HepG2 (cell line): ENCODE results near the gene OR10A3. TPM values are rescaled to one million over a fixed set of nuclear protein-coding genes. Genes with fewer than 3 reads are reported as not detected.

Source experiments
- ATAC-seq: fragments of 200-7000 bp; cut with Tn5 transposase; 3 replicates; pipeline ENCODE4 v1.9.1; 2020; ENCODE audit warnings: mild to moderate bottlenecking, moderate library complexity
- BruUV-seq: library from RNA; stranded (reverse); fragments of 400-500 nt; replicated peaks from 2 replicates; lab custom pipeline; 2021; lab: Mats Ljungman, UMichigan
- CTCF ChIA-PET: fragments of 300-600 bp; formaldehyde crosslinking; extraction: SDS; loops from one replicate; lab custom pipeline; 2021; ENCODE audit warnings: low total read pairs, inconsistent platforms, low intra/inter-chr PET ratio; lab: Yijun Ruan, JAX
- POLR2A ChIA-PET: fragments of 350-600 bp; sonication (Branson Sonifier 250); formaldehyde crosslinking; loops from one replicate; lab custom pipeline; 2020; ENCODE audit warnings: antibody characterized with exemption, inconsistent platforms; lab: Yijun Ruan, JAX
- DNase-seq: peaks from one replicate; pipeline ENCODE4 v3.0.0-alpha.2; 2015; ENCODE audit warnings: low spot score
- FAIRE-seq: peaks from 3 replicates; lab custom pipeline; 2011; peaks lifted over from hg19 to GRCh38; lab: Jason Lieb, UNC
- H2AFZ ChIP-seq: one replicate; pipeline ENCODE4 v1.6.1; 2011; ENCODE audit warnings: low read length, inconsistent platforms
- H3K27ac ChIP-seq: fragments of 300-600 bp; 3 replicates; pipeline ENCODE4 v1.8.0; 2011; ENCODE audit warnings: mixed run types, mild to moderate bottlenecking, mixed read lengths, low read length, inconsistent platforms; ENCODE audit not compliant: insufficient read depth; ENCODE audit errors: extremely low read length
- H3K27me3 ChIP-seq, 2 experiments: fragments of 200-600 bp in 1 of 2; 2 replicates in 1 of 2; 3 replicates in 1 of 2; pipeline versions ENCODE4 v1.6.0 to v1.8.0; 2011; ENCODE audit warnings: low read length in 2 of 2, mild to moderate bottlenecking in 2 of 2, moderate library complexity in 2 of 2, inconsistent platforms in 1 of 2; ENCODE audit not compliant: insufficient read depth in 2 of 2, control insufficient read depth in 1 of 2
- H3K36me3 ChIP-seq, 2 experiments: fragments of 200-600 bp in 1 of 2; replicated peaks in 1 of 2; 2 replicates in 1 of 2; 3 replicates in 1 of 2; pipeline versions ENCODE4 v1.5.1 to v1.8.0; 2011; ENCODE audit warnings: low read length in 2 of 2, inconsistent platforms in 1 of 2; ENCODE audit not compliant: insufficient read depth in 2 of 2, control insufficient read depth in 1 of 2
- H3K4me1 ChIP-seq: 2 replicates; pipeline ENCODE4 v1.5.1; 2012; ENCODE audit warnings: low read length, inconsistent platforms; ENCODE audit not compliant: insufficient read depth
- H3K4me2 ChIP-seq: 2 replicates; pipeline ENCODE4 v1.6.0; 2011; ENCODE audit warnings: low read depth, low read length, inconsistent platforms
- H3K4me3 ChIP-seq, 3 experiments: fragments of 200-600 bp in 1 of 3; sonication (generic), shearing (Covaris generic) in 1 of 3; replicated peaks in 1 of 3; 2 replicates each; pipeline ENCODE4 v1.5.1; 2011 to 2016; ENCODE audit warnings: low read length in 3 of 3, inconsistent platforms in 2 of 3, low read depth in 2 of 3, mild to moderate bottlenecking in 2 of 3, control low read depth in 1 of 3, mixed read lengths in 1 of 3; ENCODE audit not compliant: insufficient read depth in 1 of 3
- H3K79me2 ChIP-seq: one replicate; pipeline ENCODE4 v1.6.1; 2011; ENCODE audit warnings: low read length, inconsistent platforms; ENCODE audit not compliant: insufficient read depth
- H3K9ac ChIP-seq: 2 replicates; pipeline ENCODE4 v1.6.0; 2011; ENCODE audit warnings: mild to moderate bottlenecking, low read depth, low read length, inconsistent platforms; ENCODE audit not compliant: insufficient read depth
- H3K9me3 ChIP-seq: 2 replicates; pipeline ENCODE4 v1.5.1; 2012; ENCODE audit warnings: mild to moderate bottlenecking, low read length
- H4K20me1 ChIP-seq: 2 replicates; pipeline ENCODE4 v1.6.0; 2011; ENCODE audit warnings: inconsistent platforms, mild to moderate bottlenecking, low read length, moderate library complexity; ENCODE audit not compliant: insufficient read depth
- GZF1 ChIP-seq: sonication (generic); formaldehyde crosslinking; IDR thresholded peaks from 2 replicates; pipeline ENCODE4 v1.5.1; 2020; ENCODE audit warnings: mild to moderate bottlenecking, missing genetic modification reagents
- IKZF1 ChIP-seq: fragments of 450-650 bp; IDR thresholded peaks from 2 replicates; pipeline ENCODE4 v1.7.1; 2016
- SNAPC4 ChIP-seq: sonication (generic); formaldehyde crosslinking; IDR thresholded peaks from 2 replicates; pipeline ENCODE4 v1.4.0; 2020; ENCODE audit warnings: mild to moderate bottlenecking, missing genetic modification reagents
- WGBS: methylation state at CpG from one replicate; pipeline ENCODE4 v1.1.6; 2017; ENCODE audit warnings: low lambda C conversion rate; 5-methylcytosine and 5-hydroxymethylcytosine counted together
- in situ Hi-C: cut with HindIII; loops from 2 replicates; pipeline ENCODE4 v1.10.0; 2017; ENCODE audit warnings: low pct_unique_long_range_greater_than_20kb; ENCODE audit not compliant: extremely low pct_ligation_motif_present
- intact Hi-C: fragments of 100-400 bp; cut with micrococcal nuclease; formaldehyde crosslinking; loops from one replicate; pipeline ENCODE4 v1.10.0; 2022; ENCODE audit not compliant: unreplicated experiment
- polyA plus RNA-seq, 8 experiments: library from polyadenylated mRNA; depleted of rRNA in 3 of 8; stranded (reverse) in 7 of 8; unstranded in 1 of 8; fragments of >200 nt; fragmentation: Illumina TruSeq in 4 of 8; extraction: Trizol in 4 of 8; gene quantifications; 2 replicates each; pipeline versions ENCODE4 v1.2.1 to v1.2.3, GENCODE V29; 2011 to 2016; ENCODE audit warnings: low read depth in 4 of 8, missing spikeins in 1 of 8, mixed read lengths in 1 of 8; ENCODE audit not compliant: insufficient read depth in 1 of 8
- total RNA-seq, 5 experiments: library from RNA; depleted of rRNA; stranded (reverse); fragments of >200 nt; fragmentation: Illumina TruSeq; extraction: Trizol; gene quantifications; 2 replicates each; pipeline ENCODE4 v1.2.3, GENCODE V29; 2016; ENCODE audit warnings: low read depth in 1 of 5
- TF ChIP-seq, protein P1 (sequence below): sonication (generic); formaldehyde crosslinking; IDR thresholded peaks from 2 replicates; pipeline ENCODE4 v1.9.0; 2021; ENCODE audit warnings: mild to moderate bottlenecking, missing genetic modification reagents

OR10A3 gene
- total and polyA plus RNA-seq, 2 of the 13 experiments (the other 11 are each of a cell fraction or from before 2014, with no cell fraction given), result not detected

DNA sequence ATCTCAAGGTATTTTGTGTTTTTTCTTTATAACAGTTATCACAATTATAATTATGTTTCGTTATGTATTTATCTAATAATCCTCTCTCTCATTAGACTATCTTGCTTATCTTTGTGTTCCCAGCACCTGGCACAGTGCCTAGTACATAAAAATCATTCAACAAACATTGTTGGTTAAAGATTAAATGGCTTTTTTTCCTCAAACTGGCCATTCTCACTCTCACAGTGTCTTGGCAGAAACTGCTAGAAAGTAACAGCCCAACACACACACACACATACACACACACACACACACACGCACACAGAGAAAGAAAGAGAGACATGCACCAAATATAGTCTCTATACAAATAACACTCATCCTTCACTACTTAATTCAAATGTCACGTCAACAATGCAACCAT lies 47.3 kb downstream of the OR10A3 start:
- ATAC-seq, result no peak

DNA sequence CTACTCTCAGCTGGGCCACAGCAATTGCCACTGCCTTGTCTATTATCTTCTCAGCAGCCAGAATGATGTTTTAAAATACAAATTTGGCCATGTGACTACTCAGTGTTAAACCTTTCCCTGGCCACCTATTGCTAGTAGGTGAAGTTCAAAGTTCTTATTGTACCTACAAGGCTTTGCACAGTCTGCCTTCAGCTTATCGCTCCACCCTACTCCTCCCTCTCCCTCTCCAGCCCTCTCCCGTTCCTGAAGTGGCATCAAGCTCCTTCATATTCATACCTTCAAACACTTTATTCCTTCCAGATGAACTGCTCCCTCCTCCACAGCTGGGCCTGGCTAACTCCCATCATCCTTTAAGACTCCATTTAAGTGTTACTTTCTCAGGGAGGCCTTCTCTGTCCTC lies 47.7 kb downstream of the OR10A3 start:
- no peak for ATAC-seq
- no peak for DNase-seq
- Histone ChIP-seq H3K79me2 (no peaks in the 10 kb centered on the region), H3K27me3 (peaks cover 0 to 2% of the 10 kb centered on the region in 2 experiments; a peak in 1 of 5 replicates), H4K20me1 (no peaks in the 10 kb centered on the region), H3K9ac (no peak overlapping the region), H3K4me3 (no peak overlapping the region), H3K36me3 (no peaks in the 10 kb centered on the region), H3K4me1 (peaks cover 9% of the 10 kb centered on the region; the same call in 1 of the 2 replicates), H3K9me3 (no peaks in the 10 kb centered on the region), H3K4me2 (peak overlapping the region; percentile 2; the same call in 1 of the 2 replicates), H3K27ac (no peak overlapping the region), H2AFZ (no peak overlapping the region)
- no TSS peak for BruUV-seq
- FAIRE-seq, result no peak
- intact Hi-C loops (loop anchor here (10.0 kb wide), 1 partner anchor 201 kb away; no protein-coding TSS in a partner anchor), in situ Hi-C loops (loop anchor here (5.0 kb wide), 1 partner anchor 94 kb away; the partner anchor contains the start of gene EIF3F)
- CTCF ChIA-PET, result interaction anchor here (2.9 kb wide), 1 partner anchor 93 kb away, joined by 31 read pairs; the partner anchor contains the start of gene EIF3F
- 2% methylated on average over 2 of the region's 2 CpGs for WGBS
- POLR2A ChIA-PET, result interaction anchor here (1.5 kb wide), 1 partner anchor 93 kb away, joined by 6 read pairs; the partner anchor contains the start of gene EIF3F
- TF ChIP-seq SNAPC4, result no peak
- TF ChIP-seq, protein P1, sequence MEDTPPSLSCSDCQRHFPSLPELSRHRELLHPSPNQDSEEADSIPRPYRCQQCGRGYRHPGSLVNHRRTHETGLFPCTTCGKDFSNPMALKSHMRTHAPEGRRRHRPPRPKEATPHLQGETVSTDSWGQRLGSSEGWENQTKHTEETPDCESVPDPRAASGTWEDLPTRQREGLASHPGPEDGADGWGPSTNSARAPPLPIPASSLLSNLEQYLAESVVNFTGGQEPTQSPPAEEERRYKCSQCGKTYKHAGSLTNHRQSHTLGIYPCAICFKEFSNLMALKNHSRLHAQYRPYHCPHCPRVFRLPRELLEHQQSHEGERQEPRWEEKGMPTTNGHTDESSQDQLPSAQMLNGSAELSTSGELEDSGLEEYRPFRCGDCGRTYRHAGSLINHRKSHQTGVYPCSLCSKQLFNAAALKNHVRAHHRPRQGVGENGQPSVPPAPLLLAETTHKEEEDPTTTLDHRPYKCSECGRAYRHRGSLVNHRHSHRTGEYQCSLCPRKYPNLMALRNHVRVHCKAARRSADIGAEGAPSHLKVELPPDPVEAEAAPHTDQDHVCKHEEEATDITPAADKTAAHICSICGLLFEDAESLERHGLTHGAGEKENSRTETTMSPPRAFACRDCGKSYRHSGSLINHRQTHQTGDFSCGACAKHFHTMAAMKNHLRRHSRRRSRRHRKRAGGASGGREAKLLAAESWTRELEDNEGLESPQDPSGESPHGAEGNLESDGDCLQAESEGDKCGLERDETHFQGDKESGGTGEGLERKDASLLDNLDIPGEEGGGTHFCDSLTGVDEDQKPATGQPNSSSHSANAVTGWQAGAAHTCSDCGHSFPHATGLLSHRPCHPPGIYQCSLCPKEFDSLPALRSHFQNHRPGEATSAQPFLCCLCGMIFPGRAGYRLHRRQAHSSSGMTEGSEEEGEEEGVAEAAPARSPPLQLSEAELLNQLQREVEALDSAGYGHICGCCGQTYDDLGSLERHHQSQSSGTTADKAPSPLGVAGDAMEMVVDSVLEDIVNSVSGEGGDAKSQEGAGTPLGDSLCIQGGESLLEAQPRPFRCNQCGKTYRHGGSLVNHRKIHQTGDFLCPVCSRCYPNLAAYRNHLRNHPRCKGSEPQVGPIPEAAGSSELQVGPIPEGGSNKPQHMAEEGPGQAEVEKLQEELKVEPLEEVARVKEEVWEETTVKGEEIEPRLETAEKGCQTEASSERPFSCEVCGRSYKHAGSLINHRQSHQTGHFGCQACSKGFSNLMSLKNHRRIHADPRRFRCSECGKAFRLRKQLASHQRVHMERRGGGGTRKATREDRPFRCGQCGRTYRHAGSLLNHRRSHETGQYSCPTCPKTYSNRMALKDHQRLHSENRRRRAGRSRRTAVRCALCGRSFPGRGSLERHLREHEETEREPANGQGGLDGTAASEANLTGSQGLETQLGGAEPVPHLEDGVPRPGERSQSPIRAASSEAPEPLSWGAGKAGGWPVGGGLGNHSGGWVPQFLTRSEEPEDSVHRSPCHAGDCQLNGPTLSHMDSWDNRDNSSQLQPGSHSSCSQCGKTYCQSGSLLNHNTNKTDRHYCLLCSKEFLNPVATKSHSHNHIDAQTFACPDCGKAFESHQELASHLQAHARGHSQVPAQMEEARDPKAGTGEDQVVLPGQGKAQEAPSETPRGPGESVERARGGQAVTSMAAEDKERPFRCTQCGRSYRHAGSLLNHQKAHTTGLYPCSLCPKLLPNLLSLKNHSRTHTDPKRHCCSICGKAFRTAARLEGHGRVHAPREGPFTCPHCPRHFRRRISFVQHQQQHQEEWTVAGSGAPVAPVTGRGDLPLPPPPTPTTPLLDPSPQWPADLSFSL (CRISPR knock-in tag), result no peak
- no peak for TF ChIP-seq GZF1 (CRISPR knock-in tag)

More for the DNA sequence above, 47.3 kb downstream of the OR10A3 start:
- H3K9me3 ChIP-seq, result no peaks in the 10 kb centered on the region
- no peak for FAIRE-seq
- in situ Hi-C loops (loop anchor here (5.0 kb wide), 1 partner anchor 93 kb away; the partner anchor contains the start of gene EIF3F), intact Hi-C loops (loop anchor here (10.0 kb wide), 1 partner anchor 201 kb away; no protein-coding TSS in a partner anchor)
- TF ChIP-seq IKZF1, result no peak
- H3K27ac ChIP-seq, result no peak overlapping the region
- H3K79me2 ChIP-seq, result no peaks in the 10 kb centered on the region
- no peak overlapping the region for H3K4me2 ChIP-seq
- H4K20me1 ChIP-seq, result no peaks in the 10 kb centered on the region
- ChIA-PET POLR2A (no interaction called here), CTCF (interaction anchor here (2.9 kb wide), 1 partner anchor 93 kb away, joined by 31 read pairs; the partner anchor contains the start of gene EIF3F)
- DNase-seq, result no peak
- BruUV-seq, result no TSS peak
- no peak overlapping the region for H2AFZ ChIP-seq
- WGBS, result 25% methylated on average over 3 of the region's 3 CpGs
- H3K4me3 ChIP-seq, result no peak overlapping the region
- no peaks in the 10 kb centered on the region for H3K36me3 ChIP-seq
- no peak overlapping the region for H3K9ac ChIP-seq
- peaks cover 9% of the 10 kb centered on the region; the same call in 1 of the 2 replicates for H3K4me1 ChIP-seq
- peaks cover 0 to 2% of the 10 kb centered on the region in 2 experiments; a peak in 1 of 5 replicates for H3K27me3 ChIP-seq
